GM18505 (cell line): ENCODE data around the gene GRAMD4.

ENCODE experiments used
- ATAC-seq: cut with Tn5 transposase; IDR thresholded peaks from one replicate; pipeline ENCODE4 v1.9.1; 2021; ENCODE audit not compliant: unreplicated experiment
- POLR2A ChIP-seq: IDR thresholded peaks from 4 replicates; pipeline ENCODE4 v1.6.1; 2011; ENCODE audit warnings: borderline replicate concordance; ENCODE audit not compliant: insufficient read depth, insufficient read length; ENCODE audit errors: extremely low read depth

The GRAMD4 gene

GRCh38 chr22:46721501-46722085 lies 101.4 kb downstream of the GRAMD4 start:
- no peak for ATAC-seq
- no peak for TF ChIP-seq POLR2A

- ATAC-seq = no peak
- TF ChIP-seq POLR2A = no peak
These were observed 103.7 kb downstream of the GRAMD4 start for GRCh38 chr22:46723882-46724281.

- ATAC-seq = no peak
- TF ChIP-seq POLR2A = no peak
These were observed 104.9 kb downstream of the GRAMD4 start for GRCh38 chr22:46725096-46725495.

GRCh38 chr22:46726066-46726985 lies 106.1 kb downstream of the GRAMD4 start:
- no peak for TF ChIP-seq POLR2A
- ATAC-seq = no peak

GRCh38 chr22:46726986-46727317 lies 106.8 kb downstream of the GRAMD4 start:
- no peak for TF ChIP-seq POLR2A
- ATAC-seq = no peak

GRCh38 chr22:46727813-46728364 lies 107.7 kb downstream of the GRAMD4 start:
- ATAC-seq = no peak
- TF ChIP-seq POLR2A = no peak

- no peak for TF ChIP-seq POLR2A
- ATAC-seq = no peak
These were observed 108.3 kb downstream of the GRAMD4 start for GRCh38 chr22:46728470-46728869.
